Stimulated activated CD8-positive, alpha-beta memory T cell treated with anti-CD3 and anti-CD28 coated beads, Interleukin-4, amount 100 ng/mL, for 24 hours (primary cell): Measurements from ENCODE around the gene DNAH6.
"Not testable (repeated sequence)": the region's sequence is repeated elsewhere in the genome, so short reads cannot be mapped to it uniquely, and the experiment has no call there.

Experiments
- DNase-seq: peaks from one replicate; pipeline ENCODE4 v3.0.0-alpha.2; 2020; ENCODE audit warnings: low read depth

DNAH6 gene

GRCh38 chr2:84497285-84497684 lies 19.0 kb upstream of the DNAH6 start:
- DNase-seq, result no peak

GRCh38 chr2:84498150-84498799 lies 18.0 kb upstream of the DNAH6 start:
- DNase-seq, result no peak

GRCh38 chr2:84511024-84511423 lies 5.3 kb upstream of the DNAH6 start:
- DNase-seq, result not testable (repeated sequence)

- DNase-seq, result no peak
Measured at GRCh38 chr2:84515788-84516187, 510 bp upstream of the DNAH6 start.

- DNase-seq, result no peak
Measured at GRCh38 chr2:84519332-84519957, 3.1 kb downstream of the DNAH6 start.

GRCh38 chr2:84526562-84526961 lies 10.3 kb downstream of the DNAH6 start:
- DNase-seq, result no peak

- no peak for DNase-seq
Measured at GRCh38 chr2:84527137-84528129, 11.1 kb downstream of the DNAH6 start.

GRCh38 chr2:84532291-84532690 lies 16.0 kb downstream of the DNAH6 start:
- no peak for DNase-seq

GRCh38 chr2:84534225-84534624 lies 17.9 kb downstream of the DNAH6 start:
- DNase-seq, result no peak

GRCh38 chr2:84537251-84537650 lies 21.0 kb downstream of the DNAH6 start:
- no peak for DNase-seq

- DNase-seq, result no peak
Measured at GRCh38 chr2:84539729-84540128, 23.4 kb downstream of the DNAH6 start.

GRCh38 chr2:84545005-84545404 lies 28.7 kb downstream of the DNAH6 start:
- no peak for DNase-seq

- no peak for DNase-seq
Measured at GRCh38 chr2:84546551-84546950, 30.3 kb downstream of the DNAH6 start.

GRCh38 chr2:84548303-84548702 lies 32.0 kb downstream of the DNAH6 start:
- no peak for DNase-seq

GRCh38 chr2:84550916-84551315 lies 34.6 kb downstream of the DNAH6 start:
- no peak for DNase-seq

GRCh38 chr2:84551526-84551925 lies 35.2 kb downstream of the DNAH6 start:
- not testable (repeated sequence) for DNase-seq

GRCh38 chr2:84556190-84556589 lies 39.9 kb downstream of the DNAH6 start:
- DNase-seq, result no peak

- DNase-seq, result no peak
Measured at GRCh38 chr2:84559838-84560237, 43.5 kb downstream of the DNAH6 start.

GRCh38 chr2:84579661-84580060 lies 63.4 kb downstream of the DNAH6 start:
- DNase-seq, result no peak

GRCh38 chr2:84603911-84604310 lies 87.6 kb downstream of the DNAH6 start:
- no peak for DNase-seq

- DNase-seq, result no peak
Measured at GRCh38 chr2:84613082-84613481, 96.8 kb downstream of the DNAH6 start.

GRCh38 chr2:84619794-84620371 lies 103.6 kb downstream of the DNAH6 start:
- no peak for DNase-seq
